ENCODE data around the gene SLC6A14. TPM values are rescaled to one million over a fixed set of nuclear protein-coding genes. Genes with fewer than 3 reads are reported as not detected.

Gene SLC6A14
- total and polyA plus RNA-seq, 2 of the 8 experiments (the other 6 are each of a cell fraction or from before 2014, with no cell fraction given), result not detected

DNA sequence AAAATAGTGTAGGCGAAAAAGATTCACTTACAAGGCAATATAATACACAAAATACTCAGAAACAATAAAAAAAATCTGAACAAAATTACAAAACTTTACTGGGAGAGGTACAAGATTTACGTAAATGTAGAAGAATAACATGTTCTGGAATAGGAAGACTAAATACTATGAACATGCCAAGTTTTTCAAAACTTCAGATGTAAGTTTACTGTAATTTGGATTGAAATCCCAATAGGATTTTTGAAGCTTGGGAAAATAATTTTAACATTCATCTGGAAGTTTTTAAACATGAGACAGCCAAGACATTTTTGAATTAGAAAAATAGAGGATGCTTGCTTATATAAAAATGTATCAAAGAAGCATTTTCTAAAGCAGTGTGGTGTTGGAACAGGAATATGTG is 56.9 kb downstream of the SLC6A14 start:
- Histone ChIP-seq H3K9ac (replicated peaks in 1 of 4; ENCODE audit: extremely low read depth in 1 of 4, low read depth in 3 of 4, low read length in 3 of 4) (no peak overlapping the region), H3K4me1 (replicated peaks in 1 of 4; ENCODE audit: control insufficient read depth in 3 of 4, insufficient read depth in 4 of 4, low read length in 3 of 4) (no peaks in the 10 kb centered on the region), H3K23me2 (ENCODE audit: low read depth, low read length) (no peaks in the 10 kb centered on the region), H2BK5ac (ENCODE audit: low read depth, low read length) (no peak overlapping the region), H4K20me1 (replicated peaks in 1 of 2; ENCODE audit: control insufficient read depth in 1 of 2, insufficient read depth in 2 of 2, low read length in 2 of 2) (no peaks in the 10 kb centered on the region), H3K18ac (ENCODE audit: extremely low read depth, low read length) (no peak overlapping the region), H2BK12ac (ENCODE audit: low read depth, low read length) (no peak overlapping the region), H3K56ac (replicated peaks; ENCODE audit: insufficient read length, low read depth, low read length) (no peak overlapping the region), H2BK15ac (ENCODE audit: low read length) (no peak overlapping the region), H2AFZ (ENCODE audit: low read length) (no peak overlapping the region), H3K14ac (ENCODE audit: insufficient read length) (no peak overlapping the region), H2BK20ac (ENCODE audit: low read length) (no peak overlapping the region), H3K4ac (replicated peaks; ENCODE audit: insufficient read length, low read depth, low read length) (no peak overlapping the region), H2BK120ac (replicated peaks; ENCODE audit: low read depth, low read length) (no peak overlapping the region), H3K79me1 (ENCODE audit: low read depth, low read length) (no peaks in the 10 kb centered on the region), H4K91ac (replicated peaks; ENCODE audit: insufficient read length, low read length) (no peak overlapping the region), H3K36me3 (ENCODE audit: control insufficient read depth in 2 of 4, insufficient read depth in 4 of 4, low read length in 3 of 4) (no peaks in the 10 kb centered on the region), H2AK5ac (ENCODE audit: low read depth, low read length) (no peak overlapping the region), H3K4me2 (ENCODE audit: insufficient read depth in 1 of 2, low read depth in 2 of 2, low read length in 2 of 2) (no peak overlapping the region), H4K8ac (ENCODE audit: extremely low read depth, insufficient read depth, low read length) (no peak overlapping the region), H3K79me2 (ENCODE audit: control insufficient read depth in 1 of 2, insufficient read depth in 2 of 2, low read length in 2 of 2) (no peaks in the 10 kb centered on the region), H4K5ac (ENCODE audit: insufficient read length, low read depth, low read length) (no peak overlapping the region), H3K9me3 (ENCODE audit: insufficient read depth in 2 of 2, low read depth in 1 of 2, low read length in 1 of 2) (no peaks in the 10 kb centered on the region), H3K4me3 (ENCODE audit: extremely low read depth in 1 of 4, insufficient read depth in 2 of 4, low read depth in 3 of 4, low read length in 4 of 4) (no peak overlapping the region), H3K23ac (ENCODE audit: insufficient read length) (no peak overlapping the region), H3K27ac (ENCODE audit: low read depth, low read length) (no peak overlapping the region), H3K27me3 (replicated peaks in 1 of 4; ENCODE audit: control insufficient read depth in 3 of 4, extremely low read depth in 1 of 4, insufficient read depth in 3 of 4, low read length in 3 of 4) (no peaks in the 10 kb centered on the region)
- no peak for DNase-seq (ENCODE audit: low read depth in 1 of 2, low spot score in 2 of 2)
- 83% methylated on average over 2 of the region's 2 CpGs; no CpG with 5 or more reads in 1 of the 2 experiments for WGBS, 2 experiments (ENCODE audit: extremely low coverage in 1 of 2, insufficient coverage in 1 of 2, insufficient read length in 1 of 2, insufficient replicate concordance in 2 of 2, low coverage in 1 of 2, low lambda C conversion rate in 2 of 2, missing lambda C conversion rate in 1 of 2)
- POLR2A ChIA-PET (ENCODE audit: partially characterized antibody), result no interaction called here
- TF ChIP-seq JUND (IDR thresholded peaks at IDR 0.05; ENCODE audit: low read length) (no peak), TEAD4 (IDR thresholded peaks at IDR 0.05; ENCODE audit: low read depth, low read length) (no peak), EGR1 (IDR thresholded peaks at IDR 0.05; ENCODE audit: borderline replicate concordance, low read depth, low read length) (no peak), ZNF274 (IDR thresholded peaks at IDR 0.05; ENCODE audit: borderline replicate concordance, extremely low read depth, low read length) (no peak), CEBPB (IDR thresholded peaks at IDR 0.05; ENCODE audit: low read depth, low read length) (no peak), SP2 (IDR thresholded peaks at IDR 0.05; ENCODE audit: low read length) (no peak), SIRT6 (IDR thresholded peaks at IDR 0.05; ENCODE audit: low read length) (no peak), SIX5 (IDR thresholded peaks at IDR 0.05; ENCODE audit: low read depth, low read length) (no peak), SIN3A (conservative IDR thresholded peaks at IDR 0.05 in 1 of 2, IDR thresholded peaks at IDR 0.05 in 1 of 2; ENCODE audit: low read depth in 1 of 2, low read length in 2 of 2) (no peak)
- TF ChIP-seq, protein P1, sequence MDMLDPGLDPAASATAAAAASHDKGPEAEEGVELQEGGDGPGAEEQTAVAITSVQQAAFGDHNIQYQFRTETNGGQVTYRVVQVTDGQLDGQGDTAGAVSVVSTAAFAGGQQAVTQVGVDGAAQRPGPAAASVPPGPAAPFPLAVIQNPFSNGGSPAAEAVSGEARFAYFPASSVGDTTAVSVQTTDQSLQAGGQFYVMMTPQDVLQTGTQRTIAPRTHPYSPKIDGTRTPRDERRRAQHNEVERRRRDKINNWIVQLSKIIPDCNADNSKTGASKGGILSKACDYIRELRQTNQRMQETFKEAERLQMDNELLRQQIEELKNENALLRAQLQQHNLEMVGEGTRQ (IDR thresholded peaks at IDR 0.05; ENCODE audit: low read length), result no peak
- TF ChIP-seq, protein P2, sequence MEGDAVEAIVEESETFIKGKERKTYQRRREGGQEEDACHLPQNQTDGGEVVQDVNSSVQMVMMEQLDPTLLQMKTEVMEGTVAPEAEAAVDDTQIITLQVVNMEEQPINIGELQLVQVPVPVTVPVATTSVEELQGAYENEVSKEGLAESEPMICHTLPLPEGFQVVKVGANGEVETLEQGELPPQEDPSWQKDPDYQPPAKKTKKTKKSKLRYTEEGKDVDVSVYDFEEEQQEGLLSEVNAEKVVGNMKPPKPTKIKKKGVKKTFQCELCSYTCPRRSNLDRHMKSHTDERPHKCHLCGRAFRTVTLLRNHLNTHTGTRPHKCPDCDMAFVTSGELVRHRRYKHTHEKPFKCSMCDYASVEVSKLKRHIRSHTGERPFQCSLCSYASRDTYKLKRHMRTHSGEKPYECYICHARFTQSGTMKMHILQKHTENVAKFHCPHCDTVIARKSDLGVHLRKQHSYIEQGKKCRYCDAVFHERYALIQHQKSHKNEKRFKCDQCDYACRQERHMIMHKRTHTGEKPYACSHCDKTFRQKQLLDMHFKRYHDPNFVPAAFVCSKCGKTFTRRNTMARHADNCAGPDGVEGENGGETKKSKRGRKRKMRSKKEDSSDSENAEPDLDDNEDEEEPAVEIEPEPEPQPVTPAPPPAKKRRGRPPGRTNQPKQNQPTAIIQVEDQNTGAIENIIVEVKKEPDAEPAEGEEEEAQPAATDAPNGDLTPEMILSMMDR (IDR thresholded peaks at IDR 0.05; ENCODE audit: control extremely low read depth in 1 of 3, insufficient read depth in 1 of 3, low read depth in 1 of 3, low read length in 3 of 3), result no peak
- FAIRE-seq, result no peak
- CTCF ChIA-PET (ENCODE audit: partially characterized antibody), result no interaction called here

Measured in H1 (cell line).